Suppressor macrophage treated with lipopolysaccharide for 1 hour (primary cell): ENCODE results near the gene ACSM3.
"Not testable (repeated sequence)": the region's sequence is repeated elsewhere in the genome, so short reads cannot be mapped to it uniquely, and the experiment has no call there.

Experiments
- DNase-seq, 3 donors: peaks; one replicate each; pipeline ENCODE4 v3.0.0-alpha.2; 2020 to 2022

Gene ACSM3, protein sequence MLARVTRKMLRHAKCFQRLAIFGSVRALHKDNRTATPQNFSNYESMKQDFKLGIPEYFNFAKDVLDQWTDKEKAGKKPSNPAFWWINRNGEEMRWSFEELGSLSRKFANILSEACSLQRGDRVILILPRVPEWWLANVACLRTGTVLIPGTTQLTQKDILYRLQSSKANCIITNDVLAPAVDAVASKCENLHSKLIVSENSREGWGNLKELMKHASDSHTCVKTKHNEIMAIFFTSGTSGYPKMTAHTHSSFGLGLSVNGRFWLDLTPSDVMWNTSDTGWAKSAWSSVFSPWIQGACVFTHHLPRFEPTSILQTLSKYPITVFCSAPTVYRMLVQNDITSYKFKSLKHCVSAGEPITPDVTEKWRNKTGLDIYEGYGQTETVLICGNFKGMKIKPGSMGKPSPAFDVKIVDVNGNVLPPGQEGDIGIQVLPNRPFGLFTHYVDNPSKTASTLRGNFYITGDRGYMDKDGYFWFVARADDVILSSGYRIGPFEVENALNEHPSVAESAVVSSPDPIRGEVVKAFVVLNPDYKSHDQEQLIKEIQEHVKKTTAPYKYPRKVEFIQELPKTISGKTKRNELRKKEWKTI

DNA sequence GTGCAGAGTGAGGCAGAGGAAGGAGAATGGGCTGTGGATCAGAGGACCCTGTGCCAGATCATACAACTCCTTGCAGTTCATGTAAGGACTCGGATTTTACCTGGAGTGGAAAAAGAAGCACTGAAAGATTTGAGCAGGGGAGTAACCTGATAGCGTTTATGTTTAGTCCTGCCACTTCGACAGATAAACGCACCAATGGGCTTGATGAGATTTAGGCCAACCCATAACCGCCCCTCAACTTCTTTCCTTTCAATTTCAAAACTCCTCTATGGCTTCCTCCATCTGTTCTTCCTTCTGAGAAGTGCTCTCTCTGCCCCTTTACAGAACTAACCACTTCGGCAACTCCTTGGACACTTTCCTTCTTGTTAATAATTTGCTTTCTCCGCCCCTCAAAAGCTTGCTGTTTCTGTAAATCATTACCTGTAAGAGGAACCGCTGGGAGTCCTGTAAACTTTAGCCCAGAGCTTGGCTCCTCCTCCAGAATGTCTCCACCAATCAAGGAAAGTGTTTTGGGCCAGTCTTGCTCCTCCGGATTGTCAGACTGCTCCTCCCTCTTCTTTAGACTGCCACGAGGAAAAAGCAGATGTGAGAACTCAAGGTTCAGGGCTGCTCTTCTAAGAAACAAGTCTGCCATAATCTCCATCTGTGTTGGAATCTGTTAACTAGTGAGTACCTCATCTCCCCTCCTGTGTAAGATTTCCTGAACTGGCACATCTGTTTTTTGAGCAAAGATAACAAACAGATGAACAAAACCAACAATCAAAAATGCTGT is at the start of gene ACSM3:
Gene ACSM3, plus strand, starts transcription at position 554 of the 772 bp plus-strand sequence. CDS start 6,021 bp downstream, outside the sequence.
- peak; percentile 83 to 86 (median 85) for DNase-seq

DNA sequence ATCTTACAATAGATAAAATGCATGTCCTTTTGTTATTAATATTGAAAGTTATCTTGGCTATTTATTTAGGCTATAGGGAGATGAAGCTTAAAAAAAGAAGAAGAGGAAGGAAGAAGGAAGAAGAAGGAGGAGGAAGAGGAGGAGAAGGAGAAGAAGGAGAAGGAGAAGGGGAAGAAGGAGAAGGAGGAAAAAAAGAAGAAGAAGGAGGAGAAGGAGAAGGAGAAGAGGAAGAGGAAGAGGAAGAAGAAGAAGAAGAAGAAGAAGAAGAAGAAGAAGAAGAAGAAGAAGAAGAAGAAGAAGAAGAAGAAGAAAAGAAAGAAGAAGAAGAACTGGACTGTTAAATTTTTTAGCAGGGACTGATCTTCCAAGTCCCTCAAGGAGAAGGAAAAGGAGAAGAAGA is 46.1 kb upstream of the ACSM3 start:
- DNase-seq, result not testable (repeated sequence)

- no peak for DNase-seq
Measured at GRCh38 chr16:20720251-20720650, 43.6 kb upstream of the ACSM3 start.

DNA sequence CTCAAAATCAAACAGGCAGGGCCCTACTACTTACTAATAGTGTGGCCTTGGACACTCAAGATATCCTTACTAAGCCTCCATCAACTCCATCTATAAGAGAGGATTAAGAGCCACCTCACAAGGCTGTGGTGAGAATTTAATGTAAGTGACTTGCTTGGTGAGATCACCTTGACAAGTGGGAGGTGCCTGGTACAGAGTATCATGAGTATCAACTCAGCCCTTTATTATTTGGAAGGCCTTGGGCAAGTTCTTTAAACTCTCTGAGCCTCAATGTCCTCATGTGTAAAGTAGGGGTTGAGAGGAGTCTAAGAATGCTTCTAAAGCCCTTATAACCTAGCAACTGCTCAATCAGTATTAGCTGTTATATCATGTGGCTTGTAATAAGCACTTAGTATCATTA is 37.2 kb upstream of the ACSM3 start:
- no peak for DNase-seq

DNA sequence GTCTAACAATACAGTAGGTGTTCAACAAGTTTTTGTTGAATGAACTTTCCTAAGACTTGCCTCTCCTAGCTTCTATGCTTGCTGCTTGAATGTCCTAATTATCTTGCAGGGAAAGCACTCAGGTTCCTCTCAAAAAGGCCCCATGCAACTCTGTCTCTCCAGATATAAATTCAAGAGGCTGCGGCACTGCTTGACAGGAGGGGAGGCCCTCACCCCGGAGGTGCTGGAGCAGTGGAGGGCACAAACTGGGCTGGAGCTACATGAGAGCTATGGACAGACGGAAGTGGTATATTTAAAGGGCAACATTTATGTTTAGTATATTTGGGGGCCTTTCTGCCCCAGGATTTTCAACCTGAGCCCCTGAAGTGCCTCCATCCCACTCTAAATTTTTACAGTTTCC is 36.6 kb upstream of the ACSM3 start:
- no peak for DNase-seq

DNA sequence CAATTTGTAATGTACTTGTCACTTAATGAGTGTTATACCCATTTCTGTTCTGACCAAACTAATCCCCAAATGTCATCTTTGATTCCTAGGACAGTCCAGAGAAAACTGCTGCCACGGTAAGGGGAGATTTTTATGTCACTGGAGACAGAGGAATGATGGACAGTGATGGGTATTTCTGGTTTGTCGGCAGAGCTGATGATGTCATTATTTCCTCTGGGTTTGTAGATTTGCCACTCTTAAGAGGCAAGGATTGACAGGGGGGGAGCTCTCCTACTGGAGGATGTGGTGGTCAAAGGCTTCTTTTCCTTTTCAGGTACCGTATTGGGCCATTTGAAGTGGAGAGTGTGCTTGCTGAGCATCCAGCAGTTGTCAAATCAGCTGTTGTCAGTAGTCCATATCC is 34.7 kb upstream of the ACSM3 start:
- no peak for DNase-seq

- no peak for DNase-seq
Measured at GRCh38 chr16:20734056-20734455, 29.8 kb upstream of the ACSM3 start.

GRCh38 chr16:20734782-20735181 is 29.0 kb upstream of the ACSM3 start:
- DNase-seq, result no peak

DNA sequence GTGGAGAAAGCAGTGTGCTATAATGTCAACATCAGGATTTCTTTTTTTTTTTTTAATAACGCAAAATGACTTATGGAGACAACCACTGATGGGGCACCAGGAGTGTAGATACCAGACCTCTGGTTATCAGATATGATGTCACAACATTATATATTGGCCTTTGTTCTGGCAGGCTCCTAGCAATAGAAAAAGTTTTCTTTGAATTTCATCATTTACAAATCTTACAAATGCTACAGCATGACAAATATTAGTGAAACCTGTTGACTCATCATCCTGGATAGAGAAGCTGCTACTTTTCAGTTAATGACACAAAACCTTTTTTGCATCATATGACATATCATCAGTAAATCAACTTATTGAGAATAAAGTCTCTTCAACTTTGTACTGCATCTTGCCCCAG is 28.3 kb upstream of the ACSM3 start:
- peak in 2 of 3 donors; percentile 58 to 60 for DNase-seq

DNA sequence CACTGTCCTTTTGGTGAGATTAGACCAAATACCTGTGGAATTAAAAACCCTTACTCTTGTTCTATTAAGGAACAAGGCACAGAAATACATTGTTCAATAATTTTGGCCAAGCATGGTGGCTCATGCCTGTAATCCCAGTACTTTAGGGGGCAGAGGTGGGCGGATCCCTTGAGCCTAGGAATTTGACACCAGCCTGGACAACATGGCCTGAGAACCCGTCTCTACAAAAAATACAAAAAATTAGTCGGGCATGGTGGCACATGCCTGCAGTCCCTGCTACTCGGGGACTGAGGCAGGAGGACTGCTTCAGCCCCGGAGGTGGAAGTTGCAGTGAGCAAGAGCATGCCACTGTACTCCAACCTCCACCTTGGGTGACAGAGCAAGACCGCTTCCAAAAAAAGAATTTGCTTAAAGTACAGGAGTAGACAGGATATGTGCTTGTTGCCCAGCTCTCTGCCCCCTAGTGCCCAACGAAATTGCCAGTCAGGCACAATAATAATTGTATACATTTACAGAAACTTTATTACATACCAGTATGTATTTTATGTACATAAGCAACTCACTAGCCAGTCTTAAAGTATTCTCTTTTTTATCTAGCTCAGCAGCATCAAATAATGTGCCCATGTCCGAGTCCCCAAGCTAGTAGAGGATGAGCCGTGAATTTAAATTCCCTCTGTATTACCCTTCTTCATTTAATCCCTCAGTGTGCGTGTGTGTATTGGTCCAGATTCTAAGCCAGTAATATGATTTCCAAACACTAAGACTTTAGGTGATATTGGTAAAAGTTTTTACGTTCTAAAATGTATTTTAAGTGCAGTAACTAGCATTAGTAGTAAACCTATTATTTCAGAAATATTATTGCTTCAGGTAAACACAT is 23.6 kb upstream of the ACSM3 start:
- DNase-seq, result peak; percentile 14 to 24 (median 18)

DNA sequence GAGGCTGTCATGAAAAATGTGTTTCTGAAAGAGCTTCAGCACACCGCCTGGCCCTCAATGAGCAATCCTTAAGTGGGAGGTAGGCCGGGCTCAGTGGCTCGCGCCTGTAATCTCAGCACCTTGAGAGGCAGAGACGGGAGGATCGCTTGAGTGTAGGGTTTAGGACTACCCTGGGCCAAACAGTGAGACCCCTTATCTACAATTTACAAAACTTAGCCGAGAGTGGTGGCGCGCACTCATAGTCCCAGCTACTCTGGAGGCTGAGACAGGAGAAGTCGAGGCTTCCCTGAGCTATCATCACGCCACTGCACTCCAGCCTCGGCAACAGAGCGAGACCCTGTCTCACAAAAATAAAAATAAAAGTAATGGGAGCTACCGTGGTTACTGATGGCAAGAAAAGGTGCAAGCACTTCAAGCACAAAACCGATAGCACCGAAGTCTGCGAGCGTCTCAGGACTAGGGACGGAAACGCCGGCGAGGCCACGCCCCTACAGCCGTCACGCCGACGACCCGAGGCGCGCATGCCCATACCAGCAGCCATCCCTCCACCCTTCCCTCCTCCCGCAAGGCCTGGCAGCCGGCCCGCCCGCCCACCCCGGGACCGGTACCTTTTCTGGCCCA is 22.8 kb upstream of the ACSM3 start:
- peak; percentile 88 to 95 (median 92) for DNase-seq

DNA sequence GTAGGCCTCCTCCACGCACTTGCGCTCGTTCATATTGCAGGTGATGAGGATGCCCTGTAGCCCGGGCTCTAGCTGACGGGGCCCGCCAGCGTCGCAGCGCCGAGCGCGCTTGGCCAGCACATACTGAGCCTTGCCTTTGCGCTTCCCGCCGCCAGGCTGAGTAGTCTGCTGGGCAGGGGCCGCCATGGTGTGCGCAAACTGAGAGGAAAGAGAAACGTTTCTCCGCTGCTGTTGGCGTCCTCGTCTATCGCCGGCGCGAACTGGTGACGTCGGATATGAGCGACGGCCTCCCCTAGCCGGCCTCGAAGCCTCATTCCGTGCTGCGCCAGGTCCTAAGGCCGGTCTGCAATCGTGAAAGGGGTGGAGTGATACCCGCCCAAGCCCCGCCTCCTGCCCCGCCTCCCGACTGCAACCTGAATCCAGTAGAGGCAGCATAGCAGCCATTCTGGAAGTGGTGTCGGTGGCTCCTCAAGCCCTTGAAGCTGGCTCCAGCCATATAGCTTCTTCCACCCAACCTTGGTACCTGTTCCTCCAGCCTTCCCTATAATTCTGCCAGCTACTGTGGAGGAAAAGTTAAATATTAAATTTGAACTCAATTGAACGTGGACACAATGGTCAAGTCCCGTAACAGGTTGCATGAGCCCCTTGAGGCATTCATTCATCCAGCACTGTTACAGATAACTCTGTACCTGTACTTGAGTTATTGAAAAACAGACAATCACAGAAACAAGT is 22.1 kb upstream of the ACSM3 start, which contains the start of gene THUMPD1:
Gene THUMPD1, minus strand, starts transcription at position 265 of the 732 bp plus-strand sequence. Its CDS starts 79 bp downstream, at position 186.
- peak; percentile 97 to 98 (median 97) for DNase-seq

DNA sequence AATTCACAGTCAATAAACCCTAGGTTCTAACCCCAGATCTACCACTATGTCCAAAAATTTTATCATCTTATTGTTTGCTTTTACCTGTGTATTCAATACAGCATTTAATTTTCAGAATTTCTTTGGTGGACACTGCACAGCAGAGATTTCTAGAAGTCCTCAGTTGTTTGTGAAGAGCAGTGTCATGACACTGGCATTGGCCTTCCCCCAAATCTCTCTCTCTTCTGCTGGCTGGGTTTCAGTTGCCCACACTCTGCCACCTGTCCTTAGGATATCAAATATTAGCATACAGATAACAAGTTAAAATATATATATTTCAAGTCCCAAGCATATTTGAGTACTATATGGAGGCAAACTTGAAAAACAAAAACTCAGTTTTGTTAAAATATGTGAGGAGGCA is 20.2 kb upstream of the ACSM3 start:
- no peak for DNase-seq

DNA sequence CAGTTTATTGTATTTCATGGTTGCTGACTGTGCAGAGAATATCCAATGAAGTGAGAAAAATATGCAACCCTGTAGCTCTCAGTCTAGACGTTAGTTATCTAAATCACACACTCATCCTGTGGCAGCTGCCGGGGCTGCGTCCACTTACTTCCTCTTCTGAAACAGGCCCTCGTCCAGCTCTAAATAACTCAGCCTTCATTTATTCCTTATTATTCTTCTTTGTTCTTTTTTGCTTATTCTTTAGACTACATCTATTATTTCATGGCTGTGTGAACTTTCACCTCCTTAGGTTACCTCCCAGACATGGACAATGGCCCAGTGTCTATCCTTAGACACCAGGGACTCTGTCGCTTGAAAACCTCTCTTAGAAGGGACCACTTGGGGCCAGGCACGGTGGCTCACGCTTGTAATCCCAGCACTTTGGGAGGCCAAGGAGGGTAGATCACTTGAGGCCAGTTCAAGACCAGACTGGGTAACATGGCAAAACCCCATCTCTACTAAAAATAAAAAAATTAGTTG is 18.8 kb upstream of the ACSM3 start:
- peak; percentile 54 to 62 (median 58) for DNase-seq

GRCh38 chr16:20746461-20746860 is 17.4 kb upstream of the ACSM3 start:
- no peak for DNase-seq

- peak; percentile 40 to 53 (median 52) for DNase-seq
Measured at GRCh38 chr16:20747030-20747816, 16.6 kb upstream of the ACSM3 start.

- DNase-seq, result no peak
Measured at GRCh38 chr16:20749474-20749873, 14.3 kb upstream of the ACSM3 start.

DNA sequence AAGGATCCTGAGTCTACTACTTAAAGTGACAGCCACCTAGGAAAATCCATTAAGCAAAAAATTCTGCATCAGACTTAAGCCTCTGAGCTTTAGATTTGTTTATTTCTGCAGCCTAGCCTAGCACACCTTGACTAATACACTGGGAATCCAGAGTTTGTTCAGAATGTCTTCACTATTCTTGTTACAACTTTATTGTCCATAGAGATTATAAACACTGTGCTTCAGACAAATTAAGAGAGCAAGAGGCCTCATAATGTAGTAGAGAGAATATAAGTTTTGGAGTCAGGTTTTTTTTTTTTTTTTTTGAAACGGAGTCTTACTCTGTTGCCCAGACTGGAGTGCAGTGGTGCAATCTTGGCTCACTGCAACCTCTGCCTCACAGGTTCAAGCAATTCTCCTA is 13.3 kb upstream of the ACSM3 start:
- no peak for DNase-seq

GRCh38 chr16:20753727-20754126 is 10.1 kb upstream of the ACSM3 start:
- no peak for DNase-seq

GRCh38 chr16:20755238-20755637 is 8.6 kb upstream of the ACSM3 start:
- no peak for DNase-seq
